Loucy (cell line): ENCODE measurements around the gene CCND1.
A peak's percentile ranks its signal among the peaks of the same experiment; 100 is the strongest.

Experiments used
- CTCF ChIP-seq: fragments of 200-600 bp; sonication (generic); conservative IDR thresholded peaks from 2 replicates; pipeline ENCODE4 v1.5.1; 2014; ENCODE audit warnings: mild to moderate bottlenecking, antibody characterized with exemption, low read length
- EZH2phosphoT487 ChIP-seq: fragments of 200-600 bp; IDR thresholded peaks from 2 replicates; pipeline ENCODE4 v1.6.1; 2018; ENCODE audit warnings: antibody characterized with exemption, mild to moderate bottlenecking, moderate library complexity, borderline replicate concordance

DNA sequence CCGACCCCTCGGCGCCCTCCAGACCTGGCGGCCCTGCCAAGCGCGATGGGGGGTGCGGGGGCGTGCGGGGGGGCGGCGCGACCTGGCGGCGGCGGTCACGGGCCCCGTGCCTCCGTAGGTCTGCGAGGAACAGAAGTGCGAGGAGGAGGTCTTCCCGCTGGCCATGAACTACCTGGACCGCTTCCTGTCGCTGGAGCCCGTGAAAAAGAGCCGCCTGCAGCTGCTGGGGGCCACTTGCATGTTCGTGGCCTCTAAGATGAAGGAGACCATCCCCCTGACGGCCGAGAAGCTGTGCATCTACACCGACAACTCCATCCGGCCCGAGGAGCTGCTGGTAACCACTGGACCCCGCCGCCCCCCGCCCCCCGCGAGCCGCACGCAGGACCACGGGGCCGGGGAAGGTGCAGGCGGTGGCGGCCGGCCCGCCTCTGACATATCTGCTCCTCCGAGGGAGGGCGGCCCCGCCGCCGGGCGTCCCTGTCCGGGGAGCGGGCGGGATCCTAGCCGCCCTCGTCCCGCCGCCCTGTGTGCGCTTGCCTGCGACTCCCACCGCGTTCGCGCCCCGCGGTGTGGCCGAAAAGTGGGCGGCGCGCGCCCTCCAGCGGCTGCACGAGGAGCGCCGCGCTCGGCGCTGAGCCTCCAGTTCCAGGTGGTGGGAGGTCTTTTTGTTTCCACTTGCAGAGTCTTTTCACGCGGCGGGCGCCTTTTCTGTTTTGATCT, 2.1 kb downstream of the CCND1 start:
- TF ChIP-seq CTCF (peak; percentile 85), EZH2phosphoT487 (no peak)
